Measurements from ENCODE around the gene ARID4B.

The ARID4B gene

GRCh38 chr1:235124111-235124510 is 203.9 kb downstream of the ARID4B start:
- DNase-seq: no peak

- DNase-seq: no peak
These were observed 205.6 kb downstream of the ARID4B start for GRCh38 chr1:235122348-235122747.

Data from inflammatory macrophage treated with lipopolysaccharide for 1 hour (primary cell).